ENCODE measurements around the gene TMEM127. TPM values are rescaled to one million over a fixed set of nuclear protein-coding genes. Genes with fewer than 3 reads are reported as not detected.

Gene TMEM127
- total RNA-seq, 3 donors from 2014 or later = 31.1 to 44.5 (median 35.2) TPM

DNA sequence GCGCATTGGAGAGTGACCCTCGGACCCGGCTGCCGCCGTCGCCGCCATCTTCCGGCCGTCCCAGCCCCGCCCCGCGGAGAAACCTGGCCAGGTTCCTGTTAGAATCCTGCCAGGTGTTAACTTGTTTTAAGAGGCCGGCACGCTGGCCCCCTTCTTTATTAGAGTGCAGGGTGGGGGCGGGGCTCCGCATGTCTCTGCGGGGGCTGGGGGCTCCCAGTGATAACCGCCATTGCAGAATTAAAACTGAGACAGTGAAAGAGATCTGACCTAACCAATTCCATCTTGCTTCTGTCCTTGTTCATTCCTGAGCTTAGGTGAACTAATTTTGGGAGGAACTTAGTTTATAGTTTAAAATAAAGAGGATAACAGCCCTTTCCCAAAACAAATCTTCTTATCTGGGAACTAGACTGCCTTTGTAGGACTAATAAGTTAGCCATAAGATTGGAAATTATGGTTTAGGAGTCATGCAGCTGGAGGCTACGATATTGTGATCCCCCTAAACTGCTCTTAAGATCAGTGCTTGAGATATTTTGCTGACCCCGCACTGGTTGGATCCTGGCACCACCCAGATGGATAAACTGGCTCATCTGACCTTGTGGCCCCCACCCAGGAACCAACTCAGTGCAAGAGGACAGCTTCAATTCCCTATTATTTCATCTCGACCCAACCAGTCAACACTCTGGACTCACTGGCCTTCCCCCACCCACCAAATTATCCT is 56.6 kb downstream of the TMEM127 start:
- TF ChIP-seq POLR2A (IDR thresholded peaks at IDR 0.05) = no peak
- TF ChIP-seq, protein P1, sequence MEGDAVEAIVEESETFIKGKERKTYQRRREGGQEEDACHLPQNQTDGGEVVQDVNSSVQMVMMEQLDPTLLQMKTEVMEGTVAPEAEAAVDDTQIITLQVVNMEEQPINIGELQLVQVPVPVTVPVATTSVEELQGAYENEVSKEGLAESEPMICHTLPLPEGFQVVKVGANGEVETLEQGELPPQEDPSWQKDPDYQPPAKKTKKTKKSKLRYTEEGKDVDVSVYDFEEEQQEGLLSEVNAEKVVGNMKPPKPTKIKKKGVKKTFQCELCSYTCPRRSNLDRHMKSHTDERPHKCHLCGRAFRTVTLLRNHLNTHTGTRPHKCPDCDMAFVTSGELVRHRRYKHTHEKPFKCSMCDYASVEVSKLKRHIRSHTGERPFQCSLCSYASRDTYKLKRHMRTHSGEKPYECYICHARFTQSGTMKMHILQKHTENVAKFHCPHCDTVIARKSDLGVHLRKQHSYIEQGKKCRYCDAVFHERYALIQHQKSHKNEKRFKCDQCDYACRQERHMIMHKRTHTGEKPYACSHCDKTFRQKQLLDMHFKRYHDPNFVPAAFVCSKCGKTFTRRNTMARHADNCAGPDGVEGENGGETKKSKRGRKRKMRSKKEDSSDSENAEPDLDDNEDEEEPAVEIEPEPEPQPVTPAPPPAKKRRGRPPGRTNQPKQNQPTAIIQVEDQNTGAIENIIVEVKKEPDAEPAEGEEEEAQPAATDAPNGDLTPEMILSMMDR (IDR thresholded peaks at IDR 0.05) = no peak
- no peak for TF ChIP-seq POLR2AphosphoS5 (IDR thresholded peaks at IDR 0.05)
- Histone ChIP-seq H3K27ac (peak overlapping the region; percentile 88 to 98), H3K4me1 (peaks cover 1 to 14% of the 10 kb centered on the region in 2 donors), H3K4me3 (peak overlapping the region; percentile 61 to 100 (median 73)), H3K36me3 (no peaks in the 10 kb centered on the region), H3K9me3 (no peaks in the 10 kb centered on the region), H3K27me3 (no peaks in the 10 kb centered on the region)
- intact Hi-C loops (cut with DNase I; ENCODE audit: low total_unique reads) = no loop called here
- no peak for DNase-seq (ENCODE audit: low spot score in 2 of 2)

DNA sequence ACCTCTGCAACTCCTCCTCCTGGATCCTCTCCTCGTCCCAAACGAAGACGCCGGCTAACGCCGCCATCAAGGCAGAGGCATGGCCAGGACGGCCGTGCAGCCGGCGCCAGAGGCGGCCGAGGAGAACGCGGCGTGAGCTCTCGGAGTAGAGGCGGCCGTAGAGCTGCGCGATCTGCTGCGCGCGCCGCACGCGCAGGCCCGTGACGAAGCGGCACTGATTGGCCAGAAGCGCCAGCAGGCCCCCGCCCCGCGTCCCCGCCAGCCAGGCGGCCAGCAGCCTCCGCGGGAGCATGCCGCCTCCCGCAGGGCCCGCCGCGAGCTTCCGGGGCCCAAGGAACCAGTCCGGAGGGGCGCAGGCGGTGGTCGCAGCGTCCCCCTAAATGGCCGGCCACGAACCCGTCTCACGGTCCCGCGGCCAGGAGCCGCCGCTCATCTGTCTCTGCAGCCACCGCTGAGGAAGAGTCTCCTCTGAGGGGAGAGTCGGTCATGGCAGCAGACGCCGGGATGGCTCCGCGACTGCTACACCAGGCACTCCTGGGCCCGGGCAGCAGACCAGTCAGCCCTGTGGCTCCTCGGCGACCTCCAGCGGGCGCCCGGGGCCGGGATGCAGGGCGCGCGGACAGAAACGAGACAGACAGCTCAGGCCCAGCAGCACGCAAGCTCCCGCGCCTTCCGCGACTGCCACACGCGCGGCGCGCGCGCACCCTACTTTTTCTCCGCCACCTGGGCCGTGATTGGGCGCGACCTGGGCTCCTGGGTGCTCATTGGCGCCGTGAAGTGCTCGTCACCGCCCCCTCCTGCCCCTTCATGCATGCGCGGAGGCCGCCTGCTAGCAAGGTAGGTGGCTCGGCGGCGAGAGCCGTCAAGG is 57.4 kb downstream of the TMEM127 start, which contains the start of gene STARD7:
Gene STARD7, minus strand, starts transcription at position 685 of the 868 bp plus-strand sequence. Its CDS starts 393 bp downstream, at position 292.
- intact Hi-C loops (cut with DNase I; ENCODE audit: low total_unique reads) = no loop called here
- Histone ChIP-seq H3K9me3 (no peaks in the 10 kb centered on the region), H3K27ac (peak within 1 kb of the TSS; percentile 88 to 98), H3K36me3 (no peaks in the 10 kb centered on the region), H3K27me3 (no peaks in the 10 kb centered on the region), H3K4me3 (peak within 1 kb of the TSS; percentile 61 to 100 (median 73)), H3K4me1 (peaks cover 3 to 20% of the 10 kb centered on the region in 2 donors)
- TF ChIP-seq POLR2A (IDR thresholded peaks at IDR 0.05) (peak; percentile 84), POLR2AphosphoS5 (IDR thresholded peaks at IDR 0.05) (peak; percentile 69 to 90 (median 87))
- TF ChIP-seq, protein P1 (IDR thresholded peaks at IDR 0.05) = peak in 1 of 3 donors; percentile 17
- DNase-seq (ENCODE audit: low spot score in 2 of 2) = peak; percentile 97 to 98

DNA sequence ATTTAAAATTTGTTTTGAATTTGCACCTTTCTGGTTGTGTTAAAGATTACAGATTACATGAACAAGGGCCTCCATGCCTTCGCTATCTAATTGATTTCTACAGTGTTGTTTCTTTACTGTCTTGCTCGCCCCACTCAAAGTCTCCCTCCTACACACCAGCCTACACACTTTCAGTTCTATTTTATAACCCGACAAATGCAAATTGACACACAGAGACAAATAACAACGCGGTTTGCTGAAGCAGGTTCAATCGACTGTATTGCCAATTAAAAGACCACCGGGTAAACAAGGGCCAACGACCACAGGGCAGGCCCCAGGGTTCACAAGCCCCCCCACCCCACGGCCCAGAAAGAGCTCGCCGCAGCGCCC is 58.0 kb downstream of the TMEM127 start:
- intact Hi-C loops (cut with DNase I; ENCODE audit: low total_unique reads) = no loop called here
- DNase-seq (ENCODE audit: low spot score in 2 of 2) = no peak
- H3K27ac ChIP-seq = peak overlapping the region; percentile 88 to 98
- TF ChIP-seq, protein P1 (IDR thresholded peaks at IDR 0.05) = no peak
- TF ChIP-seq POLR2AphosphoS5 (IDR thresholded peaks at IDR 0.05) (no peak), POLR2A (IDR thresholded peaks at IDR 0.05) (no peak)
- peak overlapping the region; percentile 61 to 100 (median 73) for H3K4me3 ChIP-seq
- peaks cover 3 to 21% of the 10 kb centered on the region in 2 donors for H3K4me1 ChIP-seq
- no peaks in the 10 kb centered on the region for H3K9me3 ChIP-seq
- no peaks in the 10 kb centered on the region for H3K36me3 ChIP-seq
- no peaks in the 10 kb centered on the region for H3K27me3 ChIP-seq

DNA sequence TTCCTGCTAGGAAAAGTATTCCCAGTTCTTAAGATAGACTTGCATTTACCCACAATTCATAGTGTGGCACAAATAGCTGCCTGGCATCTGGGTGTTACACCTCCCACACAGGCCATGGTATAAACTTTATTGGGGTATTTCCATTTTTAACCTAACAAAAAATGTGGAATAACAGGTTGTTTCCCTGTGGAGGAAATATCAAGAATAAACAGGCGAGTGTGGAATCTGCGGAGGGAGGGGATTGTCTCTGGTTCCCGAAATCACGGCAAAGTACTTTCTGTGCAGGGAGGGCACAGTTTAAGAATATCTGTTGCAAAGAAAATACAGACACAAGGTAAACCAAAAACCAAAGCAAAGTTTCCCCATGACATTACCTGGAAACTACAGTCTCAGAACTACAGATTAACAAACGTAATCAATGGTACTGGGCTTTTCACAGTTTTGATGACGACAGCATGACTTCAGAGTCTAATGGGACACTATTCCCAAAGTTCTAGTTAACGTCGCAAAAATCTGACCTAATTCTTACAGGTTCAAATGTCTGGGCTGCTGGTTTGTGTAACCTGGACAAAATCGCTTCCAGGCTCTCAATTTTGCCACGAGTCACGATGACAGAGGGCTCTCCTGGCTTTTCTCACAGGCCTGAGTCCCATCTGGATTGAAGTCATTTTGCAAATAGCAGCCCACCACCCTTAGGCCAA is 58.6 kb downstream of the TMEM127 start:
- intact Hi-C loops (cut with DNase I; ENCODE audit: low total_unique reads) = no loop called here
- no peaks in the 10 kb centered on the region for H3K27me3 ChIP-seq
- TF ChIP-seq, protein P1 (IDR thresholded peaks at IDR 0.05) = no peak
- TF ChIP-seq POLR2AphosphoS5 (IDR thresholded peaks at IDR 0.05) (no peak), POLR2A (IDR thresholded peaks at IDR 0.05) (no peak)
- peak overlapping the region; percentile 88 to 98 for H3K27ac ChIP-seq
- no peaks in the 10 kb centered on the region for H3K36me3 ChIP-seq
- peak overlapping the region; percentile 61 to 100 (median 73) for H3K4me3 ChIP-seq
- no peaks in the 10 kb centered on the region for H3K9me3 ChIP-seq
- peaks cover 3 to 21% of the 10 kb centered on the region in 2 donors for H3K4me1 ChIP-seq
- no peak for DNase-seq (ENCODE audit: low spot score in 2 of 2)
